GM12892 (cell line): Measurements from ENCODE around the gene CNTNAP2.

Experiments
- DNase-seq: peaks from one replicate; pipeline ENCODE4 v3.0.0; 2011; ENCODE audit not compliant: insufficient read length
- FAIRE-seq: peaks from 2 replicates; lab custom pipeline; 2011; peaks lifted over from hg19 to GRCh38; lab: Jason Lieb, UNC
- POLR2A ChIP-seq: IDR thresholded peaks from 2 replicates; pipeline ENCODE4 v1.6.1; 2011; ENCODE audit warnings: low read depth, low read length, control low read depth
- POLR2AphosphoS5 ChIP-seq: IDR thresholded peaks from 2 replicates; pipeline ENCODE4 v1.6.1; 2011; ENCODE audit warnings: low read depth, low read length, control low read depth
- TAF1 ChIP-seq: IDR thresholded peaks from 2 replicates; pipeline ENCODE4 v1.6.1; 2011; ENCODE audit warnings: low read depth, mild to moderate bottlenecking, control low read depth, low read length, borderline replicate concordance

Gene CNTNAP2

DNA sequence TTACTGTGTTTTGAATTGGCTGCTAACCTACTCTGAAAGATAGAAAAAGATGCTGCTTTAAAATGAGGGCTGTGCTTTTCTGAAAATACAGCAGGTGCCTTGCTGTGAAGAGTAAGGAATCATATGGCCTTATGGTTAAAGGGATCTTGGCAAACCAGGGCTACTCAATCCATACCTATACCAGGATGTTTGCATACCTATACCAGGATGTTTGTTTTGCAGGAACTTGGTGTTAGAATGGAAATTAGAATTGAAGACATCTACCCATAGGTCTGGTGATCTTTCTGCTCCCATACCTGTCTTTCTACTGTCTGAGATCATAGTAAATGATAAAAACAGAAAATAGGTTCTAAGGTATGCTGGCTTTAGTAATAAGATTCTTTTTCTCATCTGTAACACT lies 2273.8 kb downstream of the CNTNAP2 start:
- no peak for TF ChIP-seq POLR2A
- TF ChIP-seq TAF1: no peak
- TF ChIP-seq POLR2AphosphoS5: no peak
- no peak for FAIRE-seq

GRCh38 chr7:148391591-148391990 lies 2275.0 kb downstream of the CNTNAP2 start:
- TF ChIP-seq TAF1 (no peak), POLR2AphosphoS5 (no peak), POLR2A (no peak)
- FAIRE-seq (no peak), DNase-seq (no peak)

More for the DNA sequence above, 2273.8 kb downstream of the CNTNAP2 start:
- no peak for DNase-seq

DNA sequence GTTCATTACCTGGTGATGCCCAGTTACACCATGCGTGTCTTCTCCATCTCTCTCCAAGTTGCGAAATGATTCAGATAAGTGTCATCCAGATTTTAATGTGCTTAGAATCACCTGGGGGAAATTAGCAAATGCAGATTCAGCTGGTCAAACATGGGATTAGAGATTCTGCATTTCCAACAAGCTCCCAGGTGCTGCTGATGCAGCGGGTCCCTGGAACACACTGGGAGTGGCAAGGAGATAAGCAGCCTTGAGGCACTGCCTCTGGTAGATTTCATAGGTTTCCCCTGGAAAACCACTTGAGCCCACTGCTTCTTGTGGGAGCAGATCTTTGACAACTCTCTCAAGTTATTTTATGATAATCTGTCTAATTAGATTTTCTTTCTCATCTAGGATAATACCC lies 2278.0 kb downstream of the CNTNAP2 start:
- no peak for FAIRE-seq
- no peak for DNase-seq
- TF ChIP-seq POLR2AphosphoS5 (no peak), POLR2A (no peak), TAF1 (no peak)

- TF ChIP-seq POLR2A (no peak), TAF1 (no peak), POLR2AphosphoS5 (no peak)
- no peak for FAIRE-seq
- DNase-seq: no peak
Observed at GRCh38 chr7:148395352-148395811, 2278.8 kb downstream of the CNTNAP2 start.

DNA sequence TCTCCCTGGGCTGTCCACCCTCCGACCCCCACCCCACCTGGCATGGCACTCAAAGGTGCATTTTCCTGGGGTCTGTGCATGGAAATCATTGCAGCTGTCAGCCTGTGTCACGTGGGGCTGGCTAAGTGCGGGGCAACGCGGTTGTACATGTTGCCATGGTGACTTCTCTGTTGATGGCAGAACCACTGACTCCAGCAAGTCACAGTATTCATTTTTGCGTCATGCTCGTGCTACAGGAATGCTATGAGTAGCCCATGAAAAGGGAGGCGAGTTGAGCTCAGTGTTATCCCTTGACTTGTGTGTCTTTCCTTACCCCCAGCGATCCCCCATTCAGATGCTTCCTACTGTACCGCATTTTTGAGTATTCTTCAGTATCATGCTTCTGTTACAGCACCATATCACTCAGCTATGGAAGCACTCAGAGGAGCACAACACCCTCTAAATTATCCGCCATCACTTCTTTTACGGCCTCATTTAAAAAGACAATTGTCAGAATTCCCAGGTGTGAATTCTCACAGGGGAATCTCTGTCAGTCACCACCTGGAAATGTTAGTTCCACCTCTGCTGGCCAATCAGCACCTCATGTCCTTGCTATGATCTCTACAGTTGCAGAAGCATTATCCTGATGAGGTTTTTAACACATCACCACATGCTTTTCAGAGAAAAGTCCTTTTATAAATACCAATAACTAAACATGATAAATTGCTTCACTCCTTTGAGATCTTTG lies 2279.6 kb downstream of the CNTNAP2 start:
- no peak for DNase-seq
- no peak for TF ChIP-seq TAF1
- no peak for TF ChIP-seq POLR2AphosphoS5
- TF ChIP-seq POLR2A: no peak
- FAIRE-seq: no peak

DNA sequence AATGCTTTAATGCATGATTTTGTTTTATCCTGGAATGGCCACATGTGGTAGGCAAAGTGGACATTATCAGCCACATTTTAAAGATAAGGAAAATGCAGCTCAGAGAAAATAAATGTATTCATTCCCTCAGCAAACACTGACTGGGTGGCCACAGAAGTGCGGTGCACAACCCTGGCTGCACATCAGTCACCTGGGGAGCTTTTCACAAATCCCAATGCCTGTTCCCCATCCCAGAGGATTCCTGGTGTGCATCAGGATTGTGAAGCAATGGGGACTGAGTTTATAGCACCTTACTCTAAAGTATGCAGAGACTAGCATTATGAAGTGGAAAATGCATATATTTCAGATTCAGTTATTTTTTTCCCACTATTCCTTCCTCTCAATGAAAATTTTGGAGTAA lies 2280.5 kb downstream of the CNTNAP2 start:
- DNase-seq (no peak), FAIRE-seq (no peak)
- no peak for TF ChIP-seq TAF1
- TF ChIP-seq POLR2AphosphoS5: no peak
- TF ChIP-seq POLR2A: no peak

DNA sequence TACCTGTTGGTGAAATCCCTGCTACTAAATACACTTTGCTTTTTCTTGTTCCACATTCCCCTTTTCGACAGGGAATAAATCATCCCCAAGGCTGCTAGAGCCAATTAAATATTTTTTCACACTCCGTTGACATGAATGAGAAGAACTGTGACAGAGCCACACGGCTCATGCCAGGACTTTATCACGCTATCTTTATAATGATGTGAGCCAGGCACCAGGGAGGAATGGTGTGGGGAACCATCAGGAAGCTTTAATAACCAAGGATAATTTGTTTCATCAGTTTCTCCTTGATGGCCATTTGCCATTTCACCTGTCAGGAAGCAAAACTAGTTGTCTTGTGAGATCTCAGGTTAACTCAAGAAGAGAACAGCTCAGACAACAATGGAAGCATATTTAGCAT lies 2280.9 kb downstream of the CNTNAP2 start:
- FAIRE-seq: no peak
- no peak for DNase-seq
- TF ChIP-seq POLR2AphosphoS5: no peak
- no peak for TF ChIP-seq POLR2A
- TF ChIP-seq TAF1: no peak

DNA sequence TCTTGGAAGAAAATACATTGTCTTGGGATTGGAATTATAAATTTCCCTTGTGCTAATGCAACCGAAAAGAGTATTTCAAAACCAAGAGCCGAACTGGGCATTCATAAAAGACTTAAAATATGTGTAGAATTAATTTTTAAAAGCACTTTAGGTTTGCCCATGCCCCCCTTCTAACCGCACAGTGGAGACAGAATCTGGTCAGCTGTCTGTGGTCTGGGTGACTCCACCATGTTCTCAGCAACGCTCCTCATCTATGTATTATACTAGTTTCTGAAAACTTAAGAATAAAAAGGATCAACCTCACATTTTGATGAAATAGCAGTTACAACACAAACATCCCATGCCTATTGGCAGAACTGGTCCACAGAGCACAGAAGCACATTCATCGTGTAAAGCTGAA lies 2281.4 kb downstream of the CNTNAP2 start:
- no peak for TF ChIP-seq POLR2A
- TF ChIP-seq TAF1: no peak
- TF ChIP-seq POLR2AphosphoS5: no peak
- no peak for DNase-seq
- no peak for FAIRE-seq

DNA sequence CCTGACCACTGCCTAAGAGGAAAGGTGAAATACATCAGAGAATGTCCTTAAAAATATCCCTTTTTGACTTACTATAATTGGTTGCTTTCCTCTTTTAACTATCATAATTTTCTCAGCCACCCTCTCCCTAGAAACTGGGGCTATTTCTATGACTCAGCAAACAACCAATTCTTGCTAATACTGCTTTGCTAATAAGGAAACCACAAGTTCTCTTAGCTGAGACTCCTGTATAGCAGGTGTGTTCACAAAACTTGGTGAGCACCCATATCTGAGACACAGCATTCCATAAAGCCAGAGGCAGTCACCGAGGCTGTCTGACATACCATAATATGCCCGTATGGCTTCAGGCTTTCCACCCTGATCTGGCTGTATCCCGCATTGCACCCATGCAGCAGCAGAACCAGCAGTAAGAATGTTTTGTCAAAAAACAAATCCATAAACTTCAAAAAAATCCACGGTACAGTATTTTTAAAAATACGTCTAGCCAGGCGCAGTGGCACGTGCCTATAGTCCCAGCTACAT lies 2282.3 kb downstream of the CNTNAP2 start:
- DNase-seq (no peak), FAIRE-seq (no peak)
- TF ChIP-seq POLR2AphosphoS5 (no peak), TAF1 (no peak), POLR2A (no peak)

- FAIRE-seq: no peak
- DNase-seq: no peak
- TF ChIP-seq POLR2A: no peak
- no peak for TF ChIP-seq TAF1
- TF ChIP-seq POLR2AphosphoS5: no peak
Observed at GRCh38 chr7:148400101-148400500, 2283.5 kb downstream of the CNTNAP2 start.

DNA sequence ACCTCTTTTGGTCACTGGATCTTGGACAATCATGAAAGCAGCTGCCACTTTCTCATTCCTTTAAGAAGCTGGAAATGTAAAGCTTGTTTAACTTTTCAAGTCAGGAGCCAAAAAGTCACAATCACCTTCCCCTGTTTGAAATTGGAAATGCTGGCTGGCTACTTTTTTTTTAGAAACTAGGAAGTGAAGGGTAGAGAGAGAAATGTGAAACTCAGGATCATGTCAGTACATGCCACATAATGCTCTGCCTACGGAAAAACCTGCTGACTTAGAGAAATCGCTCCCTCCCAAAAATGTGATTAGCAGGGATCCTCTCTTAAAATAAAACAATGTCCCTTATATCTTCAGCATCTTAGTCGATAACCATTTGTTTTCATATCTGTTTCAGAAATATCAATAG lies 2285.6 kb downstream of the CNTNAP2 start:
- no peak for DNase-seq
- no peak for TF ChIP-seq POLR2A
- TF ChIP-seq POLR2AphosphoS5: no peak
- TF ChIP-seq TAF1: no peak
- no peak for FAIRE-seq

DNA sequence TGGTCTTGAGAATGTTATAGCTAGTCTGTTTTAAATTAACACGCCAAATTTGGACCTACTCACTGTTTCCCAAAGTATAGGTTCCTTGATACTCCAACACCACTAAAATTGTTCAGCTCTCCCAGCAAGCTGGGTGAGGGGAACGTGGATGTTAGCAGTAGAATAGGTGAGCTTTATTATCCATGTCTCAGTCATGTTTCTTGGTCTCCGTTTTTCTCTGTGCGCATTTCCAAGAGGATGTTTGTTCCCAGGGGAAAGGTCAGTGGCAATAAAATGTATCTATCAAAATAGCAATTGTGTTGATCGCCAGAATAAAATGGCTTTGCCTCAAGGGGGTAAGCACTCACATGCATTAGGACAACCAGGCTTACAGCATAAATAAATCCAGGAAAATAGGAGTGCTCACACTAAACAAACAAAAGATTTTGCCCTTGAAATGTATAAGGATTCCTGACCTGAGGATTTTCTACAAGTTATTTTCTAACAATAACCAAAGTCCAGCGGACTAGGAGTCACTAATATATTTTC lies 2286.9 kb downstream of the CNTNAP2 start:
- FAIRE-seq (no peak), DNase-seq (no peak)
- TF ChIP-seq POLR2A (no peak), POLR2AphosphoS5 (no peak), TAF1 (no peak)
